Fibroblast of mammary gland (primary cell): ENCODE data around the gene RNU6-9.

ENCODE experiments used
- DNase-seq: peaks from one replicate; pipeline ENCODE4 v3.0.0-alpha.2; 2010; ENCODE audit warnings: low read depth
- H3K4me3 ChIP-seq: 2 replicates; pipeline ENCODE4 v1.5.1; 2011; ENCODE audit warnings: low read depth, mild to moderate bottlenecking, low read length, moderate library complexity; ENCODE audit not compliant: control insufficient read depth
- CTCF ChIP-seq: conservative IDR thresholded peaks from 2 replicates; pipeline ENCODE4 v1.5.1; 2011; ENCODE audit warnings: low read depth, low read length, inconsistent platforms; ENCODE audit not compliant: control insufficient read depth, insufficient read depth

Gene RNU6-9

GRCh38 chr19:869245-870177 is 23.8 kb upstream of the RNU6-9 start:
- H3K4me3 ChIP-seq, result no peak overlapping the region
- DNase-seq, result peak; percentile 96
- TF ChIP-seq CTCF, result no peak

DNA sequence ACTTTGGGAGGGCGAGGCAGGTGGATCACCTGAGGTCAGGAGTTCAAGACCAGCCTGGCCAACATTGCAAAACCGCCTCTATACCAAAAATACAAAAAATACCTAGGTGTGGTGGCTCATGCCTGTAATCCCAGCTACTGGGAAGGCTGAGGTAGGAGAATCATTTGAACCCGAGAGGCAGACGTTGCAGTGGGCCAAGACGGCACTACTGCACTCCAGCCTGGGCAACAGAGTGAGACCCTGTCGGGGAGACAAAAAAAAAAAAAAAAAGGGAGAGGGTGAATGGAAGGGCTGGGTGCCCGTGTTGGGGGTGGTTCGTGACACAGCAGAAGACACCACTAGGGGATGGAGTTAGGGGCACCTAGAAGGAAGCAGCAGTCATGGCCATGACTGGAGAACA is 23.0 kb upstream of the RNU6-9 start:
- no peak overlapping the region for H3K4me3 ChIP-seq
- DNase-seq, result no peak
- no peak for TF ChIP-seq CTCF

DNA sequence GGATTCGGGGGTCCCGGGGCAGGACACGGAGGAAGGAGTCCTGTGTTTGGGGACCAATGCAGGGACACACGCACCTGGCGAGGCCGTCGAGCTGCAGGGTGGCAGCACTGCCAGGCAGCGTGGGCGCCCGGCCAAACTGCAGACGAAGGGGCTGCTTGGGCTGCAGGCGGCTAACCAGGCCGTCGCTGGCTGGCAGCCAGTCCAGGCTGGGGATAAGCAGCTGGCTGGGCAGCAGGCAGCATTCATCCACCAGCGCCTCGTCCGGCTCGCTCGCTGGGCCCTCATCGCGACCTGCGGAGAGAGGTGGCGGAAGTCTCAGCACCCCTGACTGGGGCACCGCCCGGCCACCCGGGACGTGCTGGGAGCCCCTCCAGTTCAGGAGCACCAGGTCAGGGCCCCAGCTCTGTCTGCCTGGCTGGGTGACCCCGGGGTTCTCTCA is 22.3 kb upstream of the RNU6-9 start:
- no peak for TF ChIP-seq CTCF
- DNase-seq, result no peak
- no peak overlapping the region for H3K4me3 ChIP-seq

- DNase-seq, result no peak
- TF ChIP-seq CTCF, result no peak
- no peak overlapping the region for H3K4me3 ChIP-seq
Measured at GRCh38 chr19:871446-872265, 21.6 kb upstream of the RNU6-9 start.

DNA sequence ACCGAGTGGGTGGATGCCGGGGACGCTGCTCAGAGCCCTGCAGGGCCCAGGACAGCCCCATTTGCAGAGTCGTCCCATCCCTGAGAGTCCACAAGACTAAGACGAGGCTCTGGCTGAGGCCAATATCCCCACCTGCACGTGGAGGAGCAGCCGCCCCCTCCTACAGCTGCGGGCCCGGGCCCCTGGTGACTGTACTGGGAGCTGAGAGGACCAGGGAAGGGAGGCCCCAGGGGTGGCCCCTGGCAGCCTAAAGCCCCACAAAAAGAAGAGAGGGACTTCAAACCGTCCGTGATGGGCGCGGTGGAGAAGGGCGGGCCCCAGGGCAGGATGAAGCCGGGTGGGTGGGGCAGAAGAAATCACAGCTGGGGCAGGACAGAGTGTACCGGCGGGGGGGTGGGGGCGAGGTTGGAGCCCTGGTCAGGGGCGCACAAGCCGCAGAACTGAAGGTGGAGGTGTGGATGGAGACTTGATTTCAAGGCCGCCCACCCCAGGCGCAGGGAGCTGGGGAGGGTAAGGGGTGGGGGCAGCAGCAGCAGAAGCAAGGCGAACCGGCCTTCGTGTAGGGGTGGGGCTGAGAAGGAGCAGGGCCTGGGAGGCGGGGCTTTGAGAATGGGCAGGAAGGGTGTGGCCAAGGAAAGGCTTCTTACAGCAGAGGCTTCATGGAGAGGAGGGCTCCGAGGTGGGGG is 20.9 kb upstream of the RNU6-9 start:
- H3K4me3 ChIP-seq, result no peak overlapping the region
- TF ChIP-seq CTCF, result no peak
- peak; percentile 59 for DNase-seq

DNA sequence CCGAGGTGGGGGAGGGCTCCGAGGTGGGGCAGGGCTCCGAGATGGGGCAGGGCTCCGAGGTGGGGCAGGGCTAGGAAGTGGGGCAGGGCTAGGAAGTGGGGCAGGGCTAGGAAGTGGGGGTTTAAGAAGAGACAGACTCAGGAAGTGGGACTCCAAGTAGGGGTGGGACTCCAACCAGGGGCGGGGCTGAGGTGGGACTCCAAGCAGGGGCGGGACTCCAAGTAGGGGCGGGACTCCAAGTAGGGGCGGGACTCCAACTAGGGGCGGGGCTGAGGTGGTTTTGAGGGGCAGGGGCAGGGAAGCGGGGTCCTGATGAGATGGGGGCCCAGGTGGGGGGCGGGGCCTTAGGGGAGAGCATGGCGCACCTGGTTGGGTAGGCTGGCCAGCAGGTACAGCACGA is 20.2 kb upstream of the RNU6-9 start:
- TF ChIP-seq CTCF, result no peak
- no peak overlapping the region for H3K4me3 ChIP-seq
- peak; percentile 65 for DNase-seq
